Gastroesophageal sphincter (tissue), 3 donors: ENCODE data around the gene MAGEA2B.

Experiments used
- POLR2AphosphoS5 ChIP-seq: sonication (generic); formaldehyde crosslinking; IDR thresholded peaks from one replicate; pipeline ENCODE4 v1.6.1; 2017; ENCODE audit warnings: antibody characterized with exemption
- TF ChIP-seq, protein P1 (sequence below), 4 experiments: fragments of 200-600 bp in 2 of 4; fragments of 450-650 bp in 2 of 4; sonication (generic) in 1 of 4; IDR thresholded peaks; one replicate each; pipeline ENCODE4 v1.5.1; 2017 to 2019; ENCODE audit warnings: antibody characterized with exemption in 4 of 4, mild to moderate bottlenecking in 2 of 4, moderate library complexity in 2 of 4

DNA sequence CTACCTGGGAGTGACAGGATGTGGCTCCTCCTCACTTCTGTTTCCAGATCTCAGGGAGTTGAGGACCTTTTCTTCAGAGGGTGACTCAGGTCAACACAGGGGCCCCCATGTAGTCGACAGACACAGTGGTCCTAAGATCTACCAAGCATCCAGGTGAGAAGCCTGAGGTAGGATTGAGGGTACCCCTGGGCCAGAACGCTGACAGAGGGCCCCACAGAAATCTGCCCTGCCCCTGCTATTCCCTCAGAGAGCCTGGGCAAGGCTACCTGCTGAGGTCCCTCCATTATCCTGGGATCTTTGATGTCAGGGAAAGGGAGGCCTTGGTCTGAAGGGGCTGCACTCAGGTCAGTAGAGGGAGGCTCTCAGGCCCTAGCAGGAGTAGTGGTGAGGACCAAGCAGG, 20.7 kb downstream of the MAGEA2B start:
- TF ChIP-seq, protein P1, sequence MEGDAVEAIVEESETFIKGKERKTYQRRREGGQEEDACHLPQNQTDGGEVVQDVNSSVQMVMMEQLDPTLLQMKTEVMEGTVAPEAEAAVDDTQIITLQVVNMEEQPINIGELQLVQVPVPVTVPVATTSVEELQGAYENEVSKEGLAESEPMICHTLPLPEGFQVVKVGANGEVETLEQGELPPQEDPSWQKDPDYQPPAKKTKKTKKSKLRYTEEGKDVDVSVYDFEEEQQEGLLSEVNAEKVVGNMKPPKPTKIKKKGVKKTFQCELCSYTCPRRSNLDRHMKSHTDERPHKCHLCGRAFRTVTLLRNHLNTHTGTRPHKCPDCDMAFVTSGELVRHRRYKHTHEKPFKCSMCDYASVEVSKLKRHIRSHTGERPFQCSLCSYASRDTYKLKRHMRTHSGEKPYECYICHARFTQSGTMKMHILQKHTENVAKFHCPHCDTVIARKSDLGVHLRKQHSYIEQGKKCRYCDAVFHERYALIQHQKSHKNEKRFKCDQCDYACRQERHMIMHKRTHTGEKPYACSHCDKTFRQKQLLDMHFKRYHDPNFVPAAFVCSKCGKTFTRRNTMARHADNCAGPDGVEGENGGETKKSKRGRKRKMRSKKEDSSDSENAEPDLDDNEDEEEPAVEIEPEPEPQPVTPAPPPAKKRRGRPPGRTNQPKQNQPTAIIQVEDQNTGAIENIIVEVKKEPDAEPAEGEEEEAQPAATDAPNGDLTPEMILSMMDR (IDR thresholded peaks at IDR 0.05) = no peak
- no peak for TF ChIP-seq POLR2AphosphoS5
